ENCODE data around the gene PLAAT3.
"Not testable (repeated sequence)": the region's sequence is repeated elsewhere in the genome, so short reads cannot be mapped to it uniquely, and the experiment has no call there.

The PLAAT3 gene

DNA sequence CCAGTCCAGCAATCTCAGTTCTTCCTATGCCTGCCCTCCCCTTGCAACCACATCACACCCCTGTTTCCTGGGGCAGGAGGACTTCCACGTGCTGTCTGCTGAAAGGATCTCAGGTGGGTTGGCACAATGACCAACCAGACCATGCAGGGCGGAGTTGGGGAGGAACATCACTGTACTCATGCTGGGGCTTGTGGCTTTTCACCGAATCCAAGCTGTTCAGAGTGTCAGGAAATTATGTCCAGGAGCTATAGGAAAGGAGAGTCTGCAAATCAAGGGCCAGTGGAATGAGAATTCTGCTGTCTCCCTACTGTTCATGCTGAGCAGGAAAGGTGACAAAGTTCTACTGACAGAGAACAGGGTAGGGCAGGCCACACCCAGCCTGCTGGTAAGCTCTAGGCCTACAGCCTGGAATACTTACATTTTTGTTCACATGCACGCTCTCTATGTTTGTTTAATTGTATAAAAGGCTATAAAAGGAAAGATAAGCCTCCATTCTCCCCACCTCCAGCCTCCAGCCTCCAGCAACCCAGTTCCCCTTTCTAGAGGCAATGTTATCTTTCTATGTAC, 49.4 kb downstream of the PLAAT3 start:
- DNase-seq: no peak

DNA sequence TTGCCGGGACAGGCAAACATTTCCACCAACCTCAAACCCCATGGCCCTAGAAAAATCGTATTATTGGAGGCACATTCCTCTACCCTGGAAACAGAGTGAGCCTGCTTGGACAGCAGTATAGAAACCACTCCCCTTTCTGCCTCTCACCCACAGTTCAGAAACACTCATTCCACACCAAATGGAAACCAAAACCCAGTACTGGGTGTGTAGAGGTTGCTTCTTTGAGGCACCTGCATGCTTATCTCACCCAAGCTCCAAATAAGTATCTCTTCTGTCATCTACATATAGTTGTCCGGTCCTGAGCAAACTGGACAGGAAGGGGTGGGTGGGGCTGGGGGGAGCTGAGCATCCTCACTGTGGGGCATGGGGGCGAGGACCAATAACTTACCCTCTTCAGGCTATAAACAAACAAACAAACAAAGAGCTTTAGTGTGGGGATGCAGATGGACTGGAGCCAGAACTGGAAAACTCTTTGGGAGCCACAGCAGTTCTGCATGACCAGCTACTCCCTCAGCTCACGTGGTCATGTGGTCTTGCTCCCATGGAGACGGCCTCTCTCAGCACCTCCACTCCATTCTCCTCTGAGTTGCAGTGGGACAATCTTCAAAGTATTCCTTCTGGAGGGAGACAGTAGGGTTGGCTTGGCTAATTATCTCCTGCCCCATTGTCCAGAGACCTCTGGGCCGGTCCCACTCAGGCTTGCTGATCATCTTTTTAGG, 50.0 kb downstream of the PLAAT3 start:
- peak; percentile 85 for DNase-seq

- DNase-seq: no peak
Measured at GRCh38 chr11:63563201-63564055, 50.8 kb downstream of the PLAAT3 start, which contains the start of gene PLAAT2. Gene PLAAT2 (minus strand): TSS chr11:63563379. CDS start chr11:63563324, 55 bp downstream.

DNA sequence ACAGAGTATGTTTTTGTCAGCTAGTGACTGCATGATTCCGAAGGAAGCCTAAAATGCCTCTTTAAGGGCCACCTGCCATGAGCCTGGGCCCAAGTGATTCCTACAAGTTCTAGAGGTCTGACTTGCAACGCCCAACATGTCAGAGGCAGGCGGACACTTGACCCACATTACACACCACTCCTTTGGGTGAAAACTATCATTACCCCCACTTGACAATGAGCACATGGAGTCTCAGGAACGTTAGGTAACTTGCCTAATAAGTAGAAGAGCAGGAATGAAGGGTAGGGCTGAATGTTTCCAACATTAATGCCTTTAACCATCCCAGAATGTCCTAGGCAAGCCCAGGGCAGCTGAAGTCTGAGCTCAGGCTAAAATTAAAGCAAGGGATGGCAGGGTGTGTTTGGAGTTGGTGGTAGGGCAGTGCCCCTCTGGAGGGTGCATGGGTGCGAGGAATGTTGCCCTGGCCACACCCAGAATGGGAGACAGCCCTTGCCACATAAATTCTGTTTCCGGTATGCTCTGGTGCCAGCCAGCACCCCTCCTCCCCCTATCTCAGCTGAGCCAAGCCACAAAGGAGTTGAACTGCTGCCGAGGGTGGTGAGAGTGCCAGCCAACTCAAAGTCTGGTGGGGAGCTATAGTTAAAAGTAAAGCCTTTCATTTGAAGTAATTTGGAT, 53.6 kb downstream of the PLAAT3 start:
- DNase-seq: no peak

DNA sequence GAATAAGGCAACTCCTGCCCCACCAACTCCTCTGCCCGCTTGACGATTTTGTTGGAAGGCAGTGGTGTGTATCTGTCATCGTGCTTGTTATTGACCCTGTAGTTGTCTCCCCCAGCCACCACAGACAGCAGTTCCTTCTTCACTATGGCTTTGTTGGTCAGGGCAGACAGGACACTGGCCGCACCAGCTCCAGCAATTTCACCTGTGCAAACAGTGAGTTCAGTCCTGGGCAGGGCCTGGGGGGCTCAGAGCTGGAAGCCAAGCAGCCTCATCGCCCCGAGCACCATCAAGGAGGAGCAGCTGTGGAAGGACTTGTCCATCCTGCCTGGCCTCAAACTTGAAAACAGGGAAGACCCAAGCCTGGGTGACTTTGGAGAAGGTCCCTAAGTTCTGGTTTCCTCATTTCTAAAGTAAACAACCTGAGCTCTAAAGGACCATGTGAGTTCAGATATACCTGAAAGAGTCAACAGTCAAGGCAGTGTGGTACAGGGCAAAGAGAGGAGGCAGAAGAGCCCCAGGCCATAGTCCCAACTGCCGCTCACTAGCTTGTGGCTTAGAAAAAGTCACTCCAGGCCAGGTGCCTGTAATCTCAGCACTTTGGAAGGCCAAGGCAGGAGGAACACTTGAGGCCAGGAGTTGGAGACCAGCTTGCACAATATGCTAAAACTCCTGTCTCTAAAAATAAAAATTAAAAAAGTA, 55.6 kb downstream of the PLAAT3 start:
- DNase-seq: no peak

GRCh38 chr11:63557570-63557969, 56.7 kb downstream of the PLAAT3 start:
- DNase-seq: no peak

- no peak for DNase-seq
Measured at GRCh38 chr11:63556404-63557013, 57.7 kb downstream of the PLAAT3 start.

GRCh38 chr11:63554877-63555223, 59.4 kb downstream of the PLAAT3 start:
- no peak for DNase-seq

DNA sequence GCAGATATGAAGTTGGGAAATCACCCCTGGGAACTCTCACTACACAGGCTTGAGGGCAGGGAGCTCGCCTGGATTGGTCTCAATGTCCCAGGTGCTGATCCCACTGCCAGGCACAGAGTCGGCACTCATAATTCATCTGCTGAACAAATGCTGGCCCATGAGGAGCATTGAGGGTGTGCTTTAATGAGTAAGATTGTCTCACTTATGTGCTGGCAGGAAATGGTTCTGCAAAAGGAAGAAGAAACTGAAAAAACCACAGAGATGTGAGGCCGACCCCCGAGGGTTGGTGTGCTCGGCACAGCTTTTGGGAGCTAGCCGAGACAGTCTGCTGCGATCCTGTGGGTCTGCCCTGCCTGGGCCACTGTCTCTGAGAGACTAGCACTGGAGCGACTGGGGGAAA, 60.5 kb downstream of the PLAAT3 start:
- DNase-seq: peak; percentile 89

DNA sequence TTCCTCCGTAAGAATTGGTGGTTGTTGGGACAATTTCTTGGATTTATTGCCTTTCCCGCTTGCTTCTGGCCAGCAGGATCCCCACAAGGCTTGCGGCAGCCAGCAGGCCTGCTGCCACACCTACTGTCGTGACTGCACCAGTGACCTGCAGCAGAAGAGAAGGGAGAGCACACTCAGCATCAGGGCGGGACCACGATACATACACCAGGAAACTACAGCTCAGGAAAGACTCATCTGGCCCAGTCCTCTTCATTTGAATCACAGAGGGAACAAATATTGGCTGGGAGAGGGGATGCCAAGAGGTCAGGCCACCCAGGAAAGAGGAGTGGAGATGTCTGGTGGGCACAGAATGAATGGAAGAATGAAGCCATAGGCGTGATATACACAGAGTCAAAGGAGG, 61.3 kb downstream of the PLAAT3 start:
- DNase-seq: no peak

GRCh38 chr11:63551889-63552266, 62.4 kb downstream of the PLAAT3 start:
- no peak for DNase-seq

- DNase-seq: no peak
Measured at GRCh38 chr11:63551091-63551888, 62.9 kb downstream of the PLAAT3 start.

DNA sequence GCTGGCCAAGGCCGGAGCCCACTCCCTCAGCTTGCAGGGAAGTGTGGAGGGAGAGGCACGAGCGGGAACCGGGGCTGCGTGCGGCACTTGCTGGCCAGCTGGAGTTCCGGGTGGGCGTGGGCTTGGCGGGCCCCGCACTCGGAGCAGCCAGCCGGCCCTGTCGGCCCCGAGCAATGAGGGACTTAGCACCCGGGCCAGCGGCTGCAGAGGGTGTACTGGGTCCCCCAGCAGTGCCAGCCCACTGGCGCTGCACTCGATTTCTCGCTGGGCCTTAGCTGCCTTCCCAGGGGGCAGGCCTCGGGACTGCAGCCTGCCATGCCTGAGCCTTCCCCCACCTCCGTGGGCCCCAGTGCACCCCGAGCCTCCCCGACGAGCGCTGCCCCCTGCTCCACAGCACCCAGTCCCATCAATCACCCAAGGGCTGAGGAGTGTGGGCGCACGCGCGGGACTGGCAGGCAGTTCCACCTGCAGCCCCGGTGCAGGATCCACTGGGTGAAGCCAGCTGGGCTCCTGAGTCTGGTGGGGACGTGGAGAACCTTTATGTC, 64.0 kb downstream of the PLAAT3 start:
- DNase-seq: not testable (repeated sequence)

- DNase-seq: no peak
Measured at GRCh38 chr11:63549411-63549810, 64.8 kb downstream of the PLAAT3 start.

- no peak for DNase-seq
Measured at GRCh38 chr11:63548178-63548577, 66.1 kb downstream of the PLAAT3 start.

- DNase-seq: no peak
Measured at GRCh38 chr11:63547061-63547460, 67.2 kb downstream of the PLAAT3 start.

DNA sequence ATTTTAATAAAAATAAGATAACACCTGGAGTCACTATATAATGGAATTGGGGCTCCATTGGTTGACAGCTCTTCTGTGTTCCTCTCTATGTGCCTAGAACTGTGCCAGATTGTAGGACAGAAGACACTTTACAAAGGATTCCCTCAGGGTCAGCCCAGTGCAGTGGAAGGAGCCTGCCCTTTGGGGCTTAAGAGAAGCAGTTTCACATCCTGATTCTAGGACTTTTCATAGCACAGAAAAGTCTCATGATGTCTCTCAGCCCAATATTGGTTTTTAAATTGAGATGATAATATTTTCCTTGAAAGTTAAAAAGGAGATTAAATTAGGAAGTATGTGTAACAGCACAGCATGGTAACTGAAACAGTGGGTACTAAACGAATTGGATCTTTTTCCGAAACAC, 70.5 kb downstream of the PLAAT3 start:
- DNase-seq: no peak

GRCh38 chr11:63542506-63542905, 71.7 kb downstream of the PLAAT3 start:
- DNase-seq: not testable (repeated sequence)

- peak; percentile 72 for DNase-seq
Measured at GRCh38 chr11:63537293-63538101, 76.7 kb downstream of the PLAAT3 start.

DNA sequence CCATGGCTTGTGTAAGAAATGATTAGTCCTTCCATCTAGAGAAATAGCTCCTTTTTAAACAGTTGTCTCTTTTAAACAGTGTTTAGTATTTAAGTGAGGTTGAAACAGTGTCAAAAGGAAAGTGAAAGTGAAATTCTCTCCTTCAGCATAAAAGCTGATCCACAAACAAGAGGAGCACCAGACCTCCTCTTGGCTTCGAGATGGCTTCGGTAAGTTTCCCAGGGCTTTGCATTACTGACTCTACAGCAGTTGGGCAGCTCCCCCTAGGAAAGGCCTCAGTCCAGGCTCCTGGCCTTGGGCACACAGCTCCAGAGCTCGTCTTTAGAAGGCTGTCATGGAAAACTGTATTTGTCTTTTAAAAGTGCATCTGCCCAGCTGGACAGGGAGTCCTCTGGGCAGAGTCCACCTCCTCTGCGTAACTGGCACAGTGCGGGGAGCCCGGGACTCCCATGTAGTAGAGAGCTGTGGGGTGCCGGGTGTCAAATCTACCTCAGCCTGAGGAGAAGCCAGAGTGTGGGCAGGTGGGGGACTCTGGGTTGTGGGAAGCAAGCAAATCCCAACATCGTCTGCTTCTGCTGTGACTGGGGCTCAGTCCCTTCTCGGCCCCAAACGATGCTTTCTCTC, 77.5 kb downstream of the PLAAT3 start, which contains the start of gene PLAAT4:
Gene PLAAT4 (plus strand): TSS at position 140 of the 624 bp plus-strand sequence. CDS start 61 bp downstream, at position 201.
- DNase-seq: peak; percentile 75
